K562 (cell line): ENCODE results near the gene VMP1. TPM values are rescaled to one million over a fixed set of nuclear protein-coding genes. Genes with fewer than 3 reads are reported as not detected.
A peak's percentile ranks its signal among the peaks of the same experiment; 100 is the strongest.

Experiments used
- CBFA2T2 ChIP-seq: fragments of 450-650 bp; conservative IDR thresholded peaks from 2 replicates; pipeline ENCODE4 v1.6.1; 2017; ENCODE audit warnings: mild to moderate bottlenecking
- CCAR2 ChIP-seq: fragments of 200-400 bp; formaldehyde crosslinking; IDR thresholded peaks from 2 replicates; pipeline ENCODE4 v1.6.1; 2017; ENCODE audit warnings: mild to moderate bottlenecking, low read depth, low read length
- DPF2 ChIP-seq: fragments of 450-650 bp; IDR thresholded peaks from 2 replicates; pipeline ENCODE4 v1.6.1; 2016
- FOXK1 ChIP-seq: sonication (generic); formaldehyde crosslinking; IDR thresholded peaks from 2 replicates; pipeline ENCODE4 v1.8.0; 2022; ENCODE audit warnings: missing genetic modification reagents, mild to moderate bottlenecking, borderline replicate concordance
- HMBOX1 ChIP-seq: sonication (generic); IDR thresholded peaks from 2 replicates; pipeline ENCODE4 v1.6.1; 2016
- JUND ChIP-seq, 2 experiments: IDR thresholded peaks; 2 replicates in 1 of 2; 3 replicates in 1 of 2; pipeline ENCODE4 v1.6.1; 2011; ENCODE audit warnings: borderline replicate concordance in 2 of 2, low read depth in 2 of 2, low read length in 2 of 2, improper control_type of control experiment in 1 of 2, missing biosample characterization in 1 of 2, missing genetic modification characterization in 1 of 2, missing genetic modification reagents in 1 of 2
- KAT2B ChIP-seq: IDR thresholded peaks from one replicate; pipeline ENCODE4 v1.6.1; 2012; ENCODE audit warnings: low read depth, mild to moderate bottlenecking, control low read depth, inconsistent platforms, low read length, moderate library complexity
- MEIS2 ChIP-seq: fragments of 450-650 bp; IDR thresholded peaks from 2 replicates; pipeline ENCODE4 v1.6.1; 2014; ENCODE audit warnings: mild to moderate bottlenecking; ENCODE audit not compliant: partially characterized antibody
- MTA3 ChIP-seq: fragments of 450-650 bp; formaldehyde crosslinking; IDR thresholded peaks from 2 replicates; pipeline ENCODE4 v1.6.1; 2017; ENCODE audit warnings: mild to moderate bottlenecking, borderline replicate concordance
- RUNX1 ChIP-seq: sonication (generic); IDR thresholded peaks from 2 replicates; pipeline ENCODE4 v1.6.1; 2016; ENCODE audit warnings: antibody characterized with exemption, low read depth
- SMAD4 ChIP-seq: fragments of 250-450 bp; sonication (Bioruptor Pico); conservative IDR thresholded peaks from 2 replicates; pipeline ENCODE4 v1.8.0; 2021; ENCODE audit warnings: inconsistent platforms, mild to moderate bottlenecking, moderate library complexity
- SMARCB1 ChIP-seq: IDR thresholded peaks from 2 replicates; pipeline ENCODE4 v1.6.1; 2011; ENCODE audit warnings: improper control_type of control experiment, low read depth; ENCODE audit not compliant: insufficient read length
- SPI1 ChIP-seq: IDR thresholded peaks from 2 replicates; pipeline ENCODE4 v1.6.1; 2011; ENCODE audit warnings: low read depth, low read length, control low read depth, borderline replicate concordance
- TCF7L2 ChIP-seq: fragments of 150-350 bp; IDR thresholded peaks from 2 replicates; pipeline ENCODE4 v1.6.1; 2016; ENCODE audit warnings: low read depth, mild to moderate bottlenecking, low read length, moderate library complexity
- THAP12 ChIP-seq: fragments of 250-450 bp; sonication (Bioruptor Pico); IDR thresholded peaks from 2 replicates; pipeline ENCODE4 v1.9.0; 2021; ENCODE audit warnings: mild to moderate bottlenecking, inconsistent platforms
- TRIM25 ChIP-seq: fragments of 450-650 bp; IDR thresholded peaks from 2 replicates; pipeline ENCODE4 v1.7.0; 2016; ENCODE audit warnings: borderline replicate concordance
- ZKSCAN1 ChIP-seq: fragments of 150-350 bp; IDR thresholded peaks from 2 replicates; pipeline ENCODE4 v1.6.1; 2016; ENCODE audit warnings: low read depth, low read length
- ZNF395 ChIP-seq: fragments of 200-800 bp; sonication (Bioruptor generic); IDR thresholded peaks from 2 replicates; pipeline ENCODE4 v1.6.1; 2017; ENCODE audit warnings: missing genetic modification characterization, missing compliant biosample characterization
- ZNF639 ChIP-seq, 2 experiments: fragments of 200-800 bp in 1 of 2; sonication (Bioruptor generic) in 1 of 2; sonication (generic) in 1 of 2; formaldehyde crosslinking in 1 of 2; IDR thresholded peaks in 1 of 2; conservative IDR thresholded peaks in 1 of 2; 2 replicates each; pipeline versions ENCODE4 v1.5.0 to v1.6.1; 2016 to 2020; ENCODE audit warnings: missing compliant biosample characterization in 1 of 2, missing genetic modification characterization in 1 of 2, missing genetic modification reagents in 1 of 2
- ZNF699 ChIP-seq: fragments of 250-450 bp; sonication (Bioruptor Pico); IDR thresholded peaks from 2 replicates; pipeline ENCODE4 v1.8.0; 2021; ENCODE audit warnings: mild to moderate bottlenecking, moderate library complexity; ENCODE audit not compliant: insufficient replicate concordance
- polyA plus RNA-seq, 8 experiments: library from polyadenylated mRNA; depleted of rRNA in 4 of 8; stranded (reverse) in 5 of 8; unstranded in 3 of 8; fragments of >200 nt; fragmentation: Nextera tagmentation in 2 of 8; fragmentation: Illumina TruSeq in 1 of 8; extraction: Ambion mirVana in 2 of 8; extraction: Trizol in 1 of 8; gene quantifications; 2 replicates each; pipeline versions ENCODE4 v1.2.1 to v1.2.3, GENCODE V29; 2011 to 2014; ENCODE audit warnings: inconsistent platforms in 1 of 8, missing spikeins in 1 of 8
- total RNA-seq, 7 experiments: library from RNA; depleted of rRNA in 6 of 7; stranded (reverse); fragments of >200 nt in 6 of 7; fragmentation: Illumina TruSeq in 2 of 7; extraction: Trizol in 2 of 7; gene quantifications; 2 replicates each; pipeline versions ENCODE4 v1.2.1 to v1.2.3, GENCODE V29; 2011 to 2021; ENCODE audit warnings: low replicate concordance in 1 of 7

The VMP1 gene
- total and polyA plus RNA-seq, 9 of the 15 experiments (the other 6 are each of a cell fraction or from before 2014, with no cell fraction given), result 123 to 304 (median 151) TPM

GRCh38 chr17:59712862-59713261 is 5.4 kb downstream of the VMP1 start (continued):
- no peak for TF ChIP-seq ZNF395 (CRISPR knock-in tag)
- peak; percentile 59; the same call in 1 of the 2 replicates for TF ChIP-seq JUND (IDR thresholded peaks at IDR 0.05; ENCODE audit: borderline replicate concordance, low read depth, low read length)
- peak; percentile 23; the same call in 1 of the 3 replicates for TF ChIP-seq JUND (tag; IDR thresholded peaks at IDR 0.05; ENCODE audit: borderline replicate concordance, low read depth, low read length)
- no peak for TF ChIP-seq ZNF639 (CRISPR knock-in tag; conservative IDR thresholded peaks at IDR 0.05 in 1 of 2, IDR thresholded peaks at IDR 0.05 in 1 of 2)
- TF ChIP-seq DPF2, result peak; percentile 49; the same call in 1 of the 2 replicates
- no peak for TF ChIP-seq MTA3
- TF ChIP-seq TRIM25, result no peak
- TF ChIP-seq KAT2B, result no peak
- TF ChIP-seq MEIS2, result peak; percentile 9
- TF ChIP-seq SMAD4 (CRISPR knock-in tag), result no peak
- no peak for TF ChIP-seq CCAR2
- no peak for TF ChIP-seq FOXK1 (CRISPR knock-in tag)
- TF ChIP-seq TCF7L2, result no peak
- no peak for TF ChIP-seq THAP12 (CRISPR knock-in tag)
- no peak for TF ChIP-seq RUNX1
- TF ChIP-seq ZKSCAN1, result no peak
- TF ChIP-seq SPI1, result peak; percentile 99
- no peak for TF ChIP-seq ZNF699
- TF ChIP-seq HMBOX1, result peak; percentile 84
- TF ChIP-seq CBFA2T2, result no peak
- no peak for TF ChIP-seq SMARCB1
